C4-2B (cell line): Measurements from ENCODE around the gene MRPL3.

Source experiments
- ZFX ChIP-seq: fragments of 450-650 bp; IDR thresholded peaks from 2 replicates; pipeline ENCODE4 v1.6.1; 2017
- TF ChIP-seq, protein P1 (sequence below): fragments of 450-650 bp; conservative IDR thresholded peaks from 2 replicates; pipeline ENCODE4 v1.5.1; 2017; ENCODE audit warnings: mild to moderate bottlenecking

DNA sequence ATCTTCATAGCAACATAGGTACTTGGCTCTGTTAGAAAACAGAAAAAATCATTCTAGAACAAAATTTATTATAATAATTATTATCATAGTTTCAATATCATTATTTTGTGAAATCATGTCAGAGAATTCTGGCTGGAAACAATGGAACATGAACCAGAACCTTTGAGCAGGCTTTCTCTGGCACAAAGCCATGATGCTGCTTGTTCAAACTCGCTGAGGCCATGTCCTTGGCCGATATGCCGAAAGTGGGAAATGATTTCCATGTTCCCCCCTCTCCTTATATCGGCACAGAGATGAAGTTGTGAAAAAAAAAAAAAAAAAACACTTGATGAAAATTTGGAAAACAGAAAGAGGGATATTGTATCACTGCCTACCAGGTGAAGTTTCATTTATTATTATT lies 49.0 kb upstream of the MRPL3 start:
- TF ChIP-seq, protein P1, sequence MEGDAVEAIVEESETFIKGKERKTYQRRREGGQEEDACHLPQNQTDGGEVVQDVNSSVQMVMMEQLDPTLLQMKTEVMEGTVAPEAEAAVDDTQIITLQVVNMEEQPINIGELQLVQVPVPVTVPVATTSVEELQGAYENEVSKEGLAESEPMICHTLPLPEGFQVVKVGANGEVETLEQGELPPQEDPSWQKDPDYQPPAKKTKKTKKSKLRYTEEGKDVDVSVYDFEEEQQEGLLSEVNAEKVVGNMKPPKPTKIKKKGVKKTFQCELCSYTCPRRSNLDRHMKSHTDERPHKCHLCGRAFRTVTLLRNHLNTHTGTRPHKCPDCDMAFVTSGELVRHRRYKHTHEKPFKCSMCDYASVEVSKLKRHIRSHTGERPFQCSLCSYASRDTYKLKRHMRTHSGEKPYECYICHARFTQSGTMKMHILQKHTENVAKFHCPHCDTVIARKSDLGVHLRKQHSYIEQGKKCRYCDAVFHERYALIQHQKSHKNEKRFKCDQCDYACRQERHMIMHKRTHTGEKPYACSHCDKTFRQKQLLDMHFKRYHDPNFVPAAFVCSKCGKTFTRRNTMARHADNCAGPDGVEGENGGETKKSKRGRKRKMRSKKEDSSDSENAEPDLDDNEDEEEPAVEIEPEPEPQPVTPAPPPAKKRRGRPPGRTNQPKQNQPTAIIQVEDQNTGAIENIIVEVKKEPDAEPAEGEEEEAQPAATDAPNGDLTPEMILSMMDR = no peak
- TF ChIP-seq ZFX = no peak
